ENCODE data around the gene PACC1. TPM values are rescaled to one million over a fixed set of nuclear protein-coding genes. Genes with fewer than 3 reads are reported as not detected.

The PACC1 gene
- total RNA-seq: 17.3 and 18.0 TPM in 2 replicates

DNA sequence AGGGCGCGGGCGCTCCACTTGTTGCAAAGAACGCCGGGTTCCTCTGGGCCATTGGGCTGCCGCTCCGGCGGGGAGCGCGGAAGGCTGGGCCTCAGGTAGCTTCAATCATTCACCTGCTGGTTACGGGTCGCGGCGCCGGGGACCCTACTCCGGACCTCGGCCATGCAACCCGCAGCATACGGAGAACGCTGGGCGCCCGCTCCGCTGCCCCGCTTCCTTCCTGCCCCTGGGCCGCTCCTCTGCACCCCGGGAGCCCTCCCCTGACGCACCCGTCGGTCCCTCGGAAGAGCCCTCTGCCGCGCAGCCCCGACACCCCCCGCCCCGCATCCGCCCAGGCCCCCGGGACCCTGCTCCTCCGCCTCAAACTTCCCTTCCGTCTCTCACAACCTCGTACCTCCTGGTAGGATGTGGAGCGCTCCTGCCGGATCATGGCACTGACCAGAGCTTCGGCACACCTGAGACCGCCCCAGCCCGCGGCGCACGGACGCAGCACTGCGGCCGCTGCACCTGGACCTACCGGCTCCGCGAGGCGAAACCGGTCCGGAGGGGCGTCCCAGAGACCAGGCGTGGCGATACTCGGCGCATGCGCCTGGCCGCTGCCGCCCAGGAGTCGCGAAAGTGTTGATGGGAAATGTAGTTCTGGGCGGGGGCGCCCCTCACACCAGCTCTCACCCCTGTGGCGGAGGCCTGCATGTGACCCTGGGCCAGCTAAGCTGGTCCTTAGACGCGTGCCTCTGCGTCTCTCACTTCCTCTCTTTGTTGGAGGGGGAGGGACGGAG lies at the start of gene PACC1:
Gene PACC1 (minus strand): TSS at position 559 of the 779 bp plus-strand sequence. CDS start 129 bp downstream, at position 430.

DNA sequence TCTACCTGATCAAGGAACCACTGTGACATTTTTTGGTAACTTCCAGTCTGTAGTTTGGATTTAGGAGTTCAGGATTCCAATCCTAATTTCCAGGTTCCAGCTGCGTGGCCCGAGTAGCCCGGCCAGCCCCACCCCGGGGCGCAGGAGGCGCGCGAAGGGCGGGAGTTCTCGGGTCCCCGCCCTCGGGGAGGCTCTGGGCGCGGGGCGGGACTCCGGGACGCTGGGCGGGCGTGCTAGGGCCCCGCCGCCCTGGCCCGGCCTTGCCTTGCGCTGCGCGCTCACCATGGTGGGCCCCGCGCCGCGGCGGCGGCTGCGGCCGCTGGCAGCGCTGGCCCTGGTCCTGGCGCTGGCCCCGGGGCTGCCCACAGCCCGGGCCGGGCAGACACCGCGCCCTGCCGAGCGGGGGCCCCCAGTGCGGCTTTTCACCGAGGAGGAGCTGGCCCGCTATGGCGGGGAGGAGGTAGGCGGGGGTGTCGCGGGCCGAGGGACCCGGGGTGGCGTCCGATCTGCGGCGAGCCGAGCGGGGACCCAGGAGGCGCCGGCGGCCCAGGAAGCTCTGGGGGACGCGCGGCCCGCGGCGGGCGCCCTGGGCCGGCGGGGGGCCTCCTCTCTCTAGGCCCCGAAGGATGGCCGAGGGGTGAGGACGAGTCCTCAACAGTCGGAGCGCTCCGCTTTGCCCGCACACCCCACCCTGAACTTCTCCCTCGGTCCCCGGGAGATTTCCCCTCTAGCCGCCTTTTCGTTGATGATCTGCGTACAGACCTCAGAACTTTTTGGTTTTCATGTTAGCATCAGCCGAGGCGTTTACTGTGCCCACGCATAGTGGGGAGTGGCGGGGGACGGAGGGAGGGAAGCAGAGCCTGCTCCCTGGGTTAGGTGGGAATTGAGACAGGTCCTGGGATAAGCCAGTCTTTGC lies 18.2 kb upstream of the PACC1 start, which contains the start of gene NENF:
Gene NENF (plus strand): TSS at position 260 of the 916 bp plus-strand sequence. CDS start 24 bp downstream, at position 284.

Other genes starting within 250 kb of the PACC1 start
- 16.5 and 29.4 TPM in 2 replicates for gene PPP2R5A, start 129.5 kb downstream of the PACC1 start, total RNA-seq
- 66.6 and 72.0 TPM in 2 replicates for gene NENF, start 18.0 kb upstream of the PACC1 start, total RNA-seq
- gene ATF3, start 193.9 kb upstream of the PACC1 start, total RNA-seq: 9.0 and 13.2 TPM in 2 replicates